Choroid plexus epithelial cell (primary cell): Measurements from ENCODE around the gene AATK.

Experiments used
- DNase-seq: peaks from one replicate; pipeline ENCODE4 v3.0.0-alpha.2; 2010; ENCODE audit warnings: low read depth
- H3K4me3 ChIP-seq: 2 replicates; pipeline ENCODE4 v1.5.1; 2011; ENCODE audit warnings: low read depth, mild to moderate bottlenecking, control low read depth, low read length, moderate library complexity
- TF ChIP-seq, protein P1 (sequence below): conservative IDR thresholded peaks from 2 replicates; pipeline ENCODE4 v1.5.1; 2011; ENCODE audit warnings: low read depth, mild to moderate bottlenecking, control low read depth, inconsistent platforms, low read length, moderate library complexity

The AATK gene

DNA sequence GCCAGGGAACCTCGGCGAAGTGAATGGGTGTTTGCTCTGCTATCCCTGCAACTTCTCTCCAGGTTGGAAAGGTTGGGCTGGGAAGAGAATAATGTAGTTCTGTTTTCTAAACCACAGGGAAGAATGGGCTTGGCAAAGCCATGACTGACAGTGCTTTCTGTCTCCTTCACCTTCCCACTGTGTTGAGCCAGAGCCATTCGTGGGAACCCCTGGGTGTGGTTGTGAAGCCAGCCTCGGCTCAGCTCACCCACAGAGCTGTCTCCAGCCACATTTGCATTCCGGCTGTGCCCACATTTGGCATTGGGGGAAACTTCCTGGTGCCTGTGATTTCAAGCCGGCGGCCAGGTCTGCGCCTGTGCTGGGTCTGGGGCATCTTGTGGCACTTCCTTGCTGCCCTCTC is 91.1 kb downstream of the AATK start:
- DNase-seq: no peak
- no peak overlapping the region for H3K4me3 ChIP-seq

DNA sequence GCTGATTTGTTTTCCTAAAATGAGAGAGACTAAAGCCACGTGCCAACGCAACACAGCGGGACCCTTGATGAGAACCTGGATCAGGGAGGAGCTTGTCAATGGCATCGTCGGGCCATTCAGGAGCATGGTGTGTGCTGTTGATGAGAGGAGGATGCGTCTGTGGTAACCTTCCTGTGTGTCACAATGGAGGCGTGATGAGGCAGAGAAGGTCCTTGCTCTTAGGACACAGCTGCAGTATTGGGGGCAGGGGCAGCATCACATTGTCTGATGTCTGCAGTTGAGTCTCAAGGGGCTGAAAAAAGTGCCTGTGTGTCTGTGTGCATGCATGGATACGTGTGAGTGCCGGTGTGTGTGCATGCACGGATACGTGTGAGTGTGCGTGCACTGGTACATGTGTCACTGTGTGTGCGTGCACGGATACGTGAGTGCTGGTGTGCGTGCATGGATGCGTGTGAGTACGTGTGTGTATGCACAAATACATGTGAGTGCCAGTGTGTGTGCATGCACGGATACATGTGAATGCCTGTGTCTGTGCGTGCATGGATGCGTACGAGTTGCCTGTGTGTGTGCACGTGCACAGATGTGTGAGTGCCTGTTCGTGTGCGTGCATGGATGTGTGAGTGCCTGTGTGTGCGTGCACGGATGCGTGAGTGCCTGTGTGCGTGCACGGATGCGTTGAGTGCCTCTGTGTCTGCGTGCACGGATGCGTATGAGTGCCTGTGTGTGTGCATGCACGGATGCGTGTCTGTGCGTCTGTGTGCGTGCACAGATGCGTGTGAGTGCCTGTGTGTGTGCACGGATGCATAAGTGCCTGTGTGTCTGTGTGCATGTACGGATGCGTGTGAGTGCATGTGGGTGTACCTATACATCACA is 91.8 kb downstream of the AATK start:
- no peak overlapping the region for H3K4me3 ChIP-seq
- DNase-seq: no peak
- TF ChIP-seq, protein P1, sequence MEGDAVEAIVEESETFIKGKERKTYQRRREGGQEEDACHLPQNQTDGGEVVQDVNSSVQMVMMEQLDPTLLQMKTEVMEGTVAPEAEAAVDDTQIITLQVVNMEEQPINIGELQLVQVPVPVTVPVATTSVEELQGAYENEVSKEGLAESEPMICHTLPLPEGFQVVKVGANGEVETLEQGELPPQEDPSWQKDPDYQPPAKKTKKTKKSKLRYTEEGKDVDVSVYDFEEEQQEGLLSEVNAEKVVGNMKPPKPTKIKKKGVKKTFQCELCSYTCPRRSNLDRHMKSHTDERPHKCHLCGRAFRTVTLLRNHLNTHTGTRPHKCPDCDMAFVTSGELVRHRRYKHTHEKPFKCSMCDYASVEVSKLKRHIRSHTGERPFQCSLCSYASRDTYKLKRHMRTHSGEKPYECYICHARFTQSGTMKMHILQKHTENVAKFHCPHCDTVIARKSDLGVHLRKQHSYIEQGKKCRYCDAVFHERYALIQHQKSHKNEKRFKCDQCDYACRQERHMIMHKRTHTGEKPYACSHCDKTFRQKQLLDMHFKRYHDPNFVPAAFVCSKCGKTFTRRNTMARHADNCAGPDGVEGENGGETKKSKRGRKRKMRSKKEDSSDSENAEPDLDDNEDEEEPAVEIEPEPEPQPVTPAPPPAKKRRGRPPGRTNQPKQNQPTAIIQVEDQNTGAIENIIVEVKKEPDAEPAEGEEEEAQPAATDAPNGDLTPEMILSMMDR: no peak

More for the DNA sequence above, 91.1 kb downstream of the AATK start:
- TF ChIP-seq, protein P1: no peak

DNA sequence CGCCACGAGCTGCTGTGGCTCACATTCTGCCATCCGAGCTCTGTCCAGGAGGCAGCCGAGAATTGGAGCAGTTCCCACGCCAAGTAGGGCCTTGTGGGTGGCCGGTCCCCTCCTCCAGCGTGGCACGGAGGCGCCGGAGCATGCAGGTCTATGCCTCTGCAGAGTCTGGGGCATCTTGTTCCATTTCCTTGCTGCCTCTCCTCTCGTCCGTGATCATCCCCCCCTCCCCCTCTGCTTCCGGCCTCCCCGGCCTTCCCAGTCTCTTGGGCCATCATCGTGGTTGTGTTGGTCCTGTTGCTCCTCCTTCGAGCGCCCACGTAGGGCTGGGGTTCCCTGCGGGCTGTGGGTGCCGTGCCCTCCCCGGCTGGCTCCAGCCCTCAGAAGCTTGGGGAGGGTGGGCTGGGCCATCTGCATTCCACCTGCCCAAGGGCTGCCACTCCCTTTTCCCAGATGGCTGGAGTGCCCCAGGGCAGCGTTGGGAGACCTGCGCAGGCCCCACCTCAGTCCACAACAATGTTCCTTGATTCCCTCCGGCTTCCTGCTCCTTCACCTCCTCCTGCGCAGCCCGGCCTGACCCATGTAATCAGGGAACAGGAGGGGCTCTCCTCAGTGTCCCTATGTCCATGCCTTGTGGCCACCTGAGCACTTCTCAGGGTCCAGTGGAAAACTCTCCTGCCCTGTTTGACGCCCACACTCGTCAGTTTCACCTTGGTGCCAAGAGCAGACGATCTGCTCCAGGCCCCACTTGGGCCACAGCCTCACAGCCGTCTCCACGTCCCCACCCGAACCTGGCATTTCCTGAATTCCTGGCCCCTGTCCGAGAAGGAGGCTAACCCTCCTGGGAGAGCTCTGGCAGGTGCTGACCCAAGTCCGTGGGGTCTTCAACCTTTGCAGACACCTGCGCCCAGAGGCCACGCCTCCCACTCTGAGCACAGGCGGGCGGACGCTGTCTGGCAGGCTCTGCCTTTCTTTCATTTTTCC is 94.0 kb downstream of the AATK start:
- TF ChIP-seq, protein P1: no peak
- no peak for DNase-seq
- no peak overlapping the region for H3K4me3 ChIP-seq

DNA sequence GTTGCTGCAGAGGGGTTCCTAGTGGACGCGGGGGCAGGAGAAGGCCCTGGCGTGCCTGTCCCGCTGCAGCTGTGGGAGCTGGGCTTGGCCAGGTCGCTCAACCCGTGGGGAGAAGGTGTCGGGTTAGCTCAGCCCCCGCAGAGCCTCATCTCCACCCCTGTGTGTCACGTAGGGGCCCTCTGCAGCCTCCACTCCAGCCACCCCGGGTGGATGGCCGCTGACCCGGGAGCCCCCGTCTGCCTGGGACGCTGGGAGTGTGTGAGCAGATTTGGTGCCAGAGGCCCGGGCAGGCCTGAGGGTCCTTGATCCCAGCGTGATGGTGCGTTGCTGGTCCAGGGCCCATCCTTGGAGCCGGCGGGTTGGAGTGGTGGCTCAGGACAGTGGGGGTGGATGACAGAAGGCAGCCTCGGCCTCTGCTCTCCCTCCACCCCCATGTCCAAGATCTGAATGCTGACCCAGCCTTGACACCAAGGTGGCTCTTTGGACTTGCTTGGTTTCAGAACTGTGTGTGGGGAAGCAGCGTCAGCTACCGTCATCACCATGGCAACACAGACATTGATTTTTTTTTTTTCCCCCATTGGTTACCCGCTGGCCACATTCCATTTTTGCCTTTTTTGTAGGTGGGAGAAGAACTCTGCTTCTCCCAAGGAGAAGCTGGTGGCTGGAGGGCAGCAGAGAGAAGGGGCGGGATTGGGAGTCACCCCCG is 95.3 kb downstream of the AATK start:
- TF ChIP-seq, protein P1: no peak
- no peak for DNase-seq

DNA sequence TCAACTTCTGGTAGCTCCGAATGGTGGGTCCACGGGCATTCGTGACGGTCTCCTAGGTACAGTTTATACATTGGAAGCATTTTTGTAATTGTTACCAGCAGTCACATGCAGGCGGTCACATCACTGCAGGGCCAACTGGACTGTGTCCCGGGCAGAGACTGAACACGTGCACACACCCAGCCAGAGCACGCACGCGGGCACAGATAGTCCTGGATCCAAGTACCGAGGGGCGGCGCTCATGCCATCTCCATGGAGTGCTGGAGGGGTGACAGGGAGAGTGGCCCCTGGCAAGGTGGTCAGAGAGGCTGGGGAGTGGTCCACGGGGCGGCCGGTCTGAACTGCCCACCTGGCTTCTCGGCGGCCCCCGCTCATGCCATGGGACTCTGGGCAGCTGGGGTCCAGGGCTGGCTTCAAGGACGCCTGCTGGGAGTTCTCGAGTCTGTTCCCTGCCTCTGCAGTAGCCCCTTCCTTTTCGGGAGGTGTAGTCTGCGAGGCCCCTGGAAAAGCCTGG is 96.8 kb downstream of the AATK start:
- H3K4me3 ChIP-seq: no peak overlapping the region
- TF ChIP-seq, protein P1: no peak
- no peak for DNase-seq

More for the DNA sequence above, 95.3 kb downstream of the AATK start:
- no peak overlapping the region for H3K4me3 ChIP-seq

DNA sequence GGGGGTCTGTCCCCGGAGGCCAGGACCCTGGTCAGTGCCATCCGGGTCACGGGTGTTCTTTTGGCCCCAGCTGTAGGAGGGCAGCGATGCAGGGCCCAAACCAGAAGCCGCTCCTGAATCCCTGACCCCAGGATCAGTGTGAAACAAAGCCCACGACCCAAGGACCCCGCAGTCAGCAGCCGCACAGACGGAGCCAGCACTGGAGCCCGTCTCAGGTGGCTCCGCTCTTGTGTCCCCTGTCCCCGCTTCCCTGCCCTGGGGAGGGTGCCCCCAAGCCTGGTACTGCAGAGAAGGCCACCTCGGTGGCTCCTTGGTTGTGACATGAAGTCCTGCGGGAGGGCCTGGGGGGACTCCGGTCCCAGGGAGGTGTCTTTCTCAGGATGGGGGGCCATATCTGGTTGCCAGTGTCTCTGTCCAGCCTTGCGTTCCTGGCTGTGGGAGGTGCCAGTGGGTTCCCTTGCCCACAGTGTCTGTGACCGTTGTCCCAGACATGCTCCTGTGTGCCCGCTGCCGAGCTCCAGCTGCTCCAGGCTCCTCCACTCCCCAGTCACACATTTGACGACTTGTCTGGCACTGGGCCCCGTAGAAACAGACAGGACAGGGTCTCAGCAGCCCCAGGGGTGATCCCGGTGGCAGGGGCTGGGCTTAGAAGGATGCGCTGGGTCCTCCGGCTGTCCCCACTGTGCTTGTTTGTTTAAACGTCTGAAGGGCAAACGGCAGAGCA is 97.4 kb downstream of the AATK start:
- DNase-seq: no peak
- TF ChIP-seq, protein P1: no peak
- no peak overlapping the region for H3K4me3 ChIP-seq
